ENCODE data around the gene DNAH17. TPM values are rescaled to one million over a fixed set of nuclear protein-coding genes. Genes with fewer than 3 reads are reported as not detected.

The DNAH17 gene
- total RNA-seq, 1 experiment from 2014 or later = 0.13 TPM

DNA sequence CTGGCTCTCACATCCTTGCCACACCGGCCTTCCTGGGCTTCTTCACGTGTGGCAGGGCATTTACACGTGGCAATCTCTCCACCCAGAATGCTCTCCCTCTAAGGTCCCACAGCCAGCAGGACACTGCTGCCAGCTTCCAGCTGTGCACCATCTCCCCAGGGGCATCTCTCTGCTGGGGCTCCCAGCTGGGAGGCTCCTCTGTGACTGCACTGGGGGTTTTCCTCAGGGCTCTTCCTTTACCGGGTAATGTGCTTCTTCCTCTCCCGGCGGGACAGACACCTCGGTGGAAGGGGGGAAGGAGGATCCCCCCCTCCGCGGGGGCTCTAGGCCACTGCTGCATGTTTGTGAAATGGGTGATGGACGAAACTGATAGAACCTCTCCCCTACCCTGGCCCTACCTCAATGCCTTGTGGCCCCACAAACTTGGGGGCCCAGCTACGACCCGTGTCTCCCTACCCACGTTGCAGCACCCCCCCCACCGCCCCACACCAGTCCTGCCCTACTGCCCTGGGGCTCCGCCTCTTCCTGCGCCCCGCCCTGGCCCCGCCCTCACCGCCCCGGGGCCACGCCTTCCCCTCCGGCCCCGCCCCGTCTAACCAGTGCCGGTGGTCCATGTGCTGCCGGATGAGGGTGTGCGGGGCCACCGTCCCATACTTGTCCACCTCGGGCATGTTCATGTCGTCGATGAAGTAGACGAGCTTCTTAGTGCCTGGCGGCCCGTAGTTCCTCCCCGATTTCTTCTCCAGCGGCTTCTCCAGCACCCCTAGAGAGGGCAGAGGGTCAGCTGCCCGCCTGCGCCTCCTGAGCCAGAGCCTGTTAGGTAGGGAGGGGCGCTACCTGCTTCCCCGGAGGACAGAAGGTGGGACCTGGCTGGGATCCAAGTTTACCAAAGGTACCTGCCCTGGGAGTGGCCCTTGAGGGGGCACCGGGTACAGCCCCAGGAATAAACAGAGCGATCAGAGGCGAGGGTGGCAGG, 92.6 kb downstream of the DNAH17 start:
- WGBS (ENCODE audit: extremely low coverage, insufficient read length, low lambda C conversion rate) = no CpG with 5 or more reads among the region's 43 CpGs
- Mint-ChIP-seq H3K27me3 (ENCODE audit: low read depth) (peaks cover 5% of the 10 kb centered on the region), H3K4me1 (peaks cover 5 to 11% of the 10 kb centered on the region in 2 experiments; a peak in 3 of 4 replicates), H3K36me3 (ENCODE audit: insufficient read depth in 1 of 3, low read depth in 3 of 3) (peaks cover 0 to 4% (median 0%) of the 10 kb centered on the region in 3 experiments; a peak in 4 of 7 replicates), H3K27ac (peak overlapping the region in 1 of 3 experiments; percentile 75; a peak in 1 of 7 replicates), H3K9me3 (no peaks in the 10 kb centered on the region), H3K4me3 (peak overlapping the region; percentile 72 to 85)
- Histone ChIP-seq H3K79me2 (ENCODE audit: insufficient read depth, low read length) (no peaks in the 10 kb centered on the region), H2AFZ (ENCODE audit: low read length) (no peak overlapping the region), H2AK5ac (ENCODE audit: insufficient read length, low read length) (no peak overlapping the region), H2BK120ac (ENCODE audit: low read depth, low read length, poor library complexity, severe bottlenecking) (no peak overlapping the region), H3K4ac (ENCODE audit: low read depth, low read length) (no peak overlapping the region), H3K79me1 (ENCODE audit: insufficient read depth, low read depth, low read length, poor library complexity, severe bottlenecking) (no peaks in the 10 kb centered on the region), H3T11ph (ENCODE audit: low read length) (no peak overlapping the region), H3K23ac (ENCODE audit: insufficient read length, low read depth, low read length) (no peak overlapping the region), H3K9me3 (ENCODE audit: control insufficient read depth, low read depth, low read length) (no peaks in the 10 kb centered on the region), H2BK5ac (ENCODE audit: insufficient read length, low read length) (no peak overlapping the region), H3K14ac (ENCODE audit: insufficient read depth, low read length) (no peak overlapping the region; the same call in 1 of the 2 replicates), H3K56ac (ENCODE audit: insufficient read length, low read depth, low read length) (no peak overlapping the region), H4K91ac (ENCODE audit: insufficient read length, low read depth, low read length) (no peak overlapping the region), H3K4me1 (ENCODE audit: insufficient read depth, low read length) (no peaks in the 10 kb centered on the region), H3K27ac (ENCODE audit: insufficient read length, low read depth, low read length) (no peak overlapping the region), H3K4me2 (ENCODE audit: insufficient read depth, insufficient read length, low read length) (peak overlapping the region; percentile 75), H3K27me3 (ENCODE audit: insufficient read depth, low read length) (no peaks in the 10 kb centered on the region), H2BK15ac (ENCODE audit: low read depth, low read length) (no peak overlapping the region), H3K9ac (ENCODE audit: extremely low read depth, insufficient read length, low read length) (no peak overlapping the region), H2BK12ac (ENCODE audit: insufficient read length, low read depth, low read length) (no peak overlapping the region), H4K8ac (replicated peaks; ENCODE audit: insufficient read length, low read depth, low read length) (no peak overlapping the region), H3K23me2 (ENCODE audit: insufficient read length, low read depth, low read length, poor library complexity, severe bottlenecking) (peaks cover 10% of the 10 kb centered on the region), H3K18ac (ENCODE audit: insufficient read length, low read depth, low read length) (no peak overlapping the region), H4K5ac (ENCODE audit: insufficient read length, low read depth, low read length) (no peak overlapping the region), H2BK20ac (ENCODE audit: low read depth, low read length, poor library complexity, severe bottlenecking) (no peak overlapping the region), H4K20me1 (ENCODE audit: control insufficient read depth, insufficient read depth, insufficient read length) (no peaks in the 10 kb centered on the region)
- TF ChIP-seq, protein P1, sequence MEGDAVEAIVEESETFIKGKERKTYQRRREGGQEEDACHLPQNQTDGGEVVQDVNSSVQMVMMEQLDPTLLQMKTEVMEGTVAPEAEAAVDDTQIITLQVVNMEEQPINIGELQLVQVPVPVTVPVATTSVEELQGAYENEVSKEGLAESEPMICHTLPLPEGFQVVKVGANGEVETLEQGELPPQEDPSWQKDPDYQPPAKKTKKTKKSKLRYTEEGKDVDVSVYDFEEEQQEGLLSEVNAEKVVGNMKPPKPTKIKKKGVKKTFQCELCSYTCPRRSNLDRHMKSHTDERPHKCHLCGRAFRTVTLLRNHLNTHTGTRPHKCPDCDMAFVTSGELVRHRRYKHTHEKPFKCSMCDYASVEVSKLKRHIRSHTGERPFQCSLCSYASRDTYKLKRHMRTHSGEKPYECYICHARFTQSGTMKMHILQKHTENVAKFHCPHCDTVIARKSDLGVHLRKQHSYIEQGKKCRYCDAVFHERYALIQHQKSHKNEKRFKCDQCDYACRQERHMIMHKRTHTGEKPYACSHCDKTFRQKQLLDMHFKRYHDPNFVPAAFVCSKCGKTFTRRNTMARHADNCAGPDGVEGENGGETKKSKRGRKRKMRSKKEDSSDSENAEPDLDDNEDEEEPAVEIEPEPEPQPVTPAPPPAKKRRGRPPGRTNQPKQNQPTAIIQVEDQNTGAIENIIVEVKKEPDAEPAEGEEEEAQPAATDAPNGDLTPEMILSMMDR (conservative IDR thresholded peaks at IDR 0.05) = no peak
- DNase-seq = peak; percentile 89

Measured in H9 (cell line).